Right ventricle myocardium inferior (tissue), 1 donor: ENCODE data around the gene EPC1. TPM values are rescaled to one million over a fixed set of nuclear protein-coding genes. Genes with fewer than 3 reads are reported as not detected.
"Not testable (repeated sequence)": the region's sequence is repeated elsewhere in the genome, so short reads cannot be mapped to it uniquely, and the experiment has no call there.

ENCODE experiments used
- ATAC-seq: fragments of 200-7000 bp; cut with Tn5 transposase; one replicate; pipeline ENCODE4 v1.9.1; 2020; ENCODE audit warnings: mild to moderate bottlenecking, moderate library complexity
- DNase-seq: peaks from one replicate; pipeline ENCODE4 v3.0.0; 2021; ENCODE audit errors: missing footprints
- intact Hi-C: fragments of 100-400 bp; cut with DNase I; formaldehyde crosslinking; loops from one replicate; pipeline ENCODE4 v1.11.0; 2022
- total RNA-seq: library from RNA; stranded (reverse); fragmentation: NEBNext Ultra II Directional; extraction: Animal tissue kit (Norgen Biotek cat#: 25700); gene quantifications from one replicate; pipeline ENCODE4 v1.2.1, GENCODE V29; 2021
- donor health status: DM: no; HTN: yes; CAD: no; lungs with severe emphysema.

Gene EPC1
- total RNA-seq, 1 donor from 2014 or later: 18.0 TPM

DNA sequence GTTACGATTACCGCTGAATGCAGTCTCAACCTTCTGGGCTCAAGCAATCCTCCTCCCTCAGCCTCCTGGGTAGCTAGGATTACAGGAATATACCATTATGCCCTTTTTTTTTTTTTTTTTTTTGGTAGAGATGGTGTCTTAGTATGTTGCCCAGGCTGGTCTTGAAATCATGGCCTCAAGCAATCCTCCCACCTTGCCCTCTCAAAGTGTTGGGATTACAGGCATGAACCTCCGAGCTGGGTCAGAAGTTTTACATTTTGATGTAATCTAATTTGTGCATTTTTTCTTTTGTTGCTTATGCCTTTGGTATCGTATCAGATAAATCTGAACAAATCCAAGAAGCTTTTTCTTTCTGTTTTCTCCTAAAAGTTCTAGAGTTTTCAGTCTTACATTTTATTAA lies 87.4 kb downstream of the EPC1 start:
- DNase-seq (no peak), ATAC-seq (no peak)
- intact Hi-C loops: loop anchor here (10.0 kb wide), 1 partner anchor 185 kb away; the partner anchor contains the start of gene CCDC7

- intact Hi-C loops: loop anchor here (1.0 to 10.0 kb wide), 3 partner anchors 89 to 188 kb away; partner anchors contain the start of gene CCDC7
- DNase-seq (no peak), ATAC-seq (peak; percentile 62)
Observed at GRCh38 chr10:32256613-32257437, 90.1 kb downstream of the EPC1 start.

- intact Hi-C loops: loop anchor here (10.0 kb wide), 1 partner anchor 191 kb away; the partner anchor contains the start of gene CCDC7
- ATAC-seq: no peak
- DNase-seq: no peak
Observed at GRCh38 chr10:32253821-32254220, 93.1 kb downstream of the EPC1 start.

DNA sequence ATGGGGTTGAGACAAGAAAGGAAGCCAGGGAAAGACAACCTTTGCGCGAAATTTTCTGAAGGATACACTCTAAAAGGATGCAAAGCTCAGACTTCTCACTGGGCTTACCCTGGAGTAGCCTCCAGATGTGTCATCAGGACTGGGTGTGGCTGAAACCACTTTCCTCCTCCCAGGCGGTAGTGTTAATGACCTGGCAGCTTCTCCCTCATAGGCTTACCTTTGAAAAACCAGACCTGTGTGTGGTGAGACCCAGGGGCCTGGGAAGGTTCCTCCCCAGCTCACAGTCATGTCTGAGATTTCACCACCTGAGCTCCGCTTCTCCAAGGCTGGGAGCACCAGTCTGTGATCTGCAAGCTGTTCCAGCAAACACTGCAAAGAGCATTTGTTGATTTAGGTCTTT lies 93.7 kb downstream of the EPC1 start:
- DNase-seq (no peak), ATAC-seq (no peak)
- intact Hi-C loops: loop anchor here (10.0 kb wide), 1 partner anchor 192 kb away; the partner anchor contains the start of gene CCDC7

DNA sequence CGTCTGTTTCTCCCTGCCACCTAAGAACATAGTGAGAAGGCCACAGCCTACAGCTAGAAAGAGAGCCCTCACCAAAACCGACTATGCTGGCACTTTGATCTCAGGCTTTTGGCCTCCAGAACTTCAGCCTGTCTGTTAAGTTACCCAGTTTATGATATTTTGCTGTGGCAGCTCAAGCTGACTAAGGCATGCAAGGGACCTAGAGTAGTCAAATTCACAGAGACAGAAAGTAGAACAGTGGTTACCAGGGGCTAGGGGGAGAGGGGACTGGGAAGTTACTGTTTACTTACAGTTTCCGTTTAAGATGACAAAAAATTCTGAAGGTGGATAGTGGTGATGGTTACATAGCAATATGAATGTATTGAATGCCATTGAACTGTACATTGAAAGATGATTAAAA lies 96.5 kb downstream of the EPC1 start:
- intact Hi-C loops: loop anchor here (10.0 kb wide), 1 partner anchor 194 kb away; the partner anchor contains the start of gene CCDC7
- not testable (repeated sequence) for ATAC-seq, DNase-seq

- ATAC-seq (no peak), DNase-seq (no peak)
- intact Hi-C loops: no loop called here
Observed at GRCh38 chr10:32246685-32247084, 100.3 kb downstream of the EPC1 start.

DNA sequence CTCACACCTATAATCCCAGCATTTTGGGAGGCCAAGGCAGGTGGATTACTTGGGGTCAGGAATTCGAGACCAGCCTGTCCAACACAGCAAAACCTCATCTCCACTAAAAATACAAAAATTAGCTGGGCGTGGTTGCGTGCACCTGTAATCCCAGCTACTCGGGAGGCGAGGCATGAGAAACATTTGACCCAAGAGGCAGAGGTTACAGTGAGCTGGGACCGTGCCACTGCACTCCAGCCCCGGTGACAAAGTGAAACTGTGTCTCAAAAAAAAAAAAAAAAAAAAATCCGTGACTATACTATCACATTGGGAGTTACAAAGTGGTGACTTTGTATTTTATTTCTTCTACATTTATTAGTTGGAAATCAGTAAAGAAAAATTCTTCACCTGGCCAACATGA lies 101.2 kb downstream of the EPC1 start:
- ATAC-seq: no peak
- intact Hi-C loops: no loop called here
- no peak for DNase-seq

DNA sequence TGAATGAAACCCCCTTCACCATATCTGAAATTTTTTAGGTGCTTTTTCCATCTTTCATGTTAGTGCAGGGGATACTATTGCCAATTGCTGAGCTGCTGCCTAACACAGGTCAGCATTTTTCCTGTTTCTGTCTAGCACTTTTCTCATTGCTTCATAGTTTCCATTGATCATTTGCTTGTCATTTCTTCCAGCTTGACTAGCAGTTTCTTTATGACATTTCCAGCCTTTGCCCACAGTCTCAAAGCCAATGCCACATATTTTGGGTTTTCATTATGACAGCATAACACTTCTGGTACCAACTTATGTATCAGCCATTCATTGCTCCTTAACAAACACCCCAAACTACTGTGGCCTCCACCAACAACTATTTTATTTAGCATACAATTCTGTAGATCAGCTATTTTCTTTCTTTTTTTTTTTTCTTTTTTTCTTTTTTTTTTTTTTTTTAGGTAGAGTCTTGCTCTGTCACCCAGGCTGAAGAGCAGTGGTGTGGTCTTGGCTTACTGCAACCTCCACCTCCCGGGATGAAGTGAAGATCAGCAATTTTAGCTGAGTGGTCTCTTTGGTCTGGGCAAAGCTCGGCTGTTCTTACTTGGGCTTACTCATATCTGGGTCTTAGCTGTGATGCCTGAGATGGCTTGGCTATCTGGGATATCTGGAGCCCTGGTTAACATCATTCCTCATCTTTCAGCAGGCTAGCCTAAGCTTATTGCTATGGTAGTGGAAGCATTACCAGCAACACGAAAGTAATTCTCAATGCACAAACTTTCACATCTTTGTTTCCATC lies 102.3 kb downstream of the EPC1 start:
- ATAC-seq (no peak), DNase-seq (no peak)
- intact Hi-C loops: no loop called here

DNA sequence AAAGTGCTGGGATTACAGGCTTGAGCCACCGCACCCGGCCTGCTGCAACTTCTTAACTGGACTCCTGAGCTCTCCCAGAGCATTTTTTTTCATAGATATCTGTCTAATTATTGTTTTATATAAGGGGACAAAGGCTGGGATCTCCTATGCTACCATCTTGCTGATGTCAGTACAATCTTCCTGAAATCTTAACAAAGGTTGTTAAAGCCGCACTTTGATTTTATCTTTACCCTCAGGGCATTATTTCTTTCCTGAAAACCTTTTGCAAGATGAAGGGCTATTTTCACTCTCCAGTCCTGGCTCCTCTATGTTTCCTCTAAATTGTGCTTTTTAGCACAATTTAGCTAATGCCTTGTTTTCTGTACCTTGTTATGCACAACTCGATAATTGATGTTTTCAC lies 102.9 kb downstream of the EPC1 start:
- ATAC-seq (no peak), DNase-seq (no peak)
- intact Hi-C loops: no loop called here

GRCh38 chr10:32241946-32242345 lies 105.0 kb downstream of the EPC1 start:
- intact Hi-C loops: no loop called here
- no peak for ATAC-seq
- DNase-seq: no peak

- DNase-seq (no peak), ATAC-seq (no peak)
- intact Hi-C loops: no loop called here
Observed at GRCh38 chr10:32240471-32240870, 106.5 kb downstream of the EPC1 start.

DNA sequence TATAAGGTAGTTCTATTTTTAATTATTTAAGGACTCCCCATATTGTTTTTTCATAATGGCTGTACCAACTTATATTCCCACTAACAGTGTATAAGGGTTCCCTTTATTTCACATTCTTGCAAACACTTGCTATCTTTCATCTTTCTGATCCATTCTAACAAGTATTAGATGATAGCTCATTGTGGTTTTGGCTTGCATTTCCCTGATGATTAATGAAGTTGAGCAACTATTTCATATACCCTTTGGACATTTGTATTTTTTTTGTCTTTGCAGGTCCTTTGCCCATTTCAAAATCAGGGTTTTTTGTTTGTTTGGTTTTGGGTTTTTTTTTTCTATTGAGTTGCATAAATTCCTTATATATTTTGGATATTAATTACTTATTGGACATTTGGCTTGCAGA lies 107.2 kb downstream of the EPC1 start:
- intact Hi-C loops: no loop called here
- ATAC-seq (no peak), DNase-seq (no peak)

DNA sequence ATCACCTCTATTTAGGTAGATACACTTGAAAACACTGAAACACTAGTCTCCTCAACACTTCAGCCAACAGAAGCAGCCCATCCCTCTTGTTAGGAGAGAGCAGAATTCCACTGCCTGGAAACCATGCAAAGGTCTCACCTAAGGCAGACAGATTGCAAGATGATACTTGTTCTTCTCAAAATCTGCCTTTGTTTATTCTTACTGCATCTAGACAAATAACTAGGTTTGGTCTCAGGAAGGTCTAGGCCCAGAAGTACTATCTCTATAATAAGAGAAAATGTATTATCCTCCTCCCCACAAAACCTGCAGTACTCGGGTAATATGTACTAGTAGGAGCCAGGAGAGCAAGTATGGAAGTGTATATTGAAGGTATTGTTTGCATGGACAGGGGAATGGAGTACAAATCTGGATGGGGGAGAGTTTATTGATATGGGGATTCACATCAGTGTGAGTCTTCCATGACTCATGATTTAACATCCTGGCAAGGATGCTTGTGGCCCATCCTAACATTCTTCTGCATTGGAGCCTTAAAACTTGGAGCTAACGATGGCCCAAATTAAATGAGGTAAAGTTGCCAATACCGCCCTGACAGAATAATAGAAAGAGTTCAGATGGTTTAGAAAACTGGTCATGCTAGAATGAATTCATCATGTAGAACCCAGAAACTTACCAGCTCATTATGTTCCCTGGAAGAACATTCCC lies 109.2 kb downstream of the EPC1 start:
- ATAC-seq (no peak), DNase-seq (no peak)
- intact Hi-C loops: no loop called here

- intact Hi-C loops: no loop called here
- ATAC-seq: no peak
- no peak for DNase-seq
Observed at GRCh38 chr10:32234471-32234870, 112.5 kb downstream of the EPC1 start.

GRCh38 chr10:32233375-32233774 lies 113.6 kb downstream of the EPC1 start:
- ATAC-seq, DNase-seq, intact Hi-C loops: not testable (repeated sequence)

DNA sequence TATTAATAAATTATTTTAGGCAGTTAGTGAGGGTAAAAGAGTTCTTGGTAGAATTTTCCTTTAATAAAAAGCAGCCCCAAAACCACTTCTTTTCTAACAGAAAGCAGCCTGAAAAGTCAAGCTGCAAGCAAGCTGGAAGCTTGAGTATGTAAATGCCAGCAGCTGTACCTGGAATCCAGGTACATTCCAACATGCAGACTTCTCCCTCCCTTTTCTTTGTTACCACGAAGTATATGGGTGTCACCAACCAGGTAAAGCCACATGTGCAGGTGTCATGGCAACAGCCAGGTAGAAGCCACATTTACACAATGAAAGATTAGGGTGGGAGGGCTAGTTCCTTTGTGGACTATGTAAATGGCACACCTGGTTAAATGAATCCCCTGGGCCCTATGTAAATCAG lies 114.6 kb downstream of the EPC1 start:
- ATAC-seq (no peak), DNase-seq (no peak)
- intact Hi-C loops: no loop called here

DNA sequence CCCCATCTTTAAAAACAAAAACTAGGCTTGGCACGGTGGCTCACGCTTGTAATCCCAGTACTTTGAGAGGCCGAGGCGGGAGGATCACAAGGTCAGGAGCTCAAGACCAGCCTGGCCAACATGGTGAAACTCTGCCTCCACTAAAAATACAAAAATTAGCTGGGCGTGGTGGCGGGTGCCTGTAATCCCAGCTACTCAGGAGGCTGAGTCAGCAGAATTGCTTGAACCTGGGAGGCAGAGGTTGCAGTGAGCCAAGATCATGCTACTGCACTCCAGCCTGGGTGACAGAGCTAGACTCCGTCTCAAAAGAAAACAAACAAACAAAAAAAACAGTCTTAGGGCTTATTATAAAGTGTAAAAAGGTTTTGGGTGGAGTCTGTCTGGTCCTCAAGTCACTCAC lies 117.2 kb downstream of the EPC1 start:
- intact Hi-C loops, ATAC-seq, DNase-seq: not testable (repeated sequence)

GRCh38 chr10:32229170-32229569 lies 117.8 kb downstream of the EPC1 start:
- DNase-seq (no peak), ATAC-seq (no peak)
- intact Hi-C loops: no loop called here

GRCh38 chr10:32227802-32228201 lies 119.2 kb downstream of the EPC1 start:
- intact Hi-C loops: no loop called here
- no peak for DNase-seq
- no peak for ATAC-seq
